GM23338 (cell line): ENCODE data around the gene ABCC5. TPM values are rescaled to one million over a fixed set of nuclear protein-coding genes. Genes with fewer than 3 reads are reported as not detected.

ENCODE experiments used
- ATAC-seq: fragments of 200-7000 bp; cut with Tn5 transposase; 3 replicates; pipeline ENCODE4 v1.9.1; 2020
- DNase-seq: peaks from one replicate; pipeline ENCODE4 v3.0.0-alpha.2; 2015; ENCODE audit warnings: low spot score
- H2AFZ ChIP-seq: fragments of 200-600 bp; sonication (generic); 2 replicates; pipeline ENCODE4 v1.8.0; 2016; ENCODE audit warnings: antibody characterized with exemption, mild to moderate bottlenecking, moderate library complexity
- H3F3A ChIP-seq: fragments of 200-600 bp; sonication (generic); replicated peaks from 2 replicates; pipeline ENCODE4 v1.8.0; 2017; ENCODE audit warnings: antibody characterized with exemption, mixed run types, low read depth
- H3K27ac ChIP-seq: fragments of 200-600 bp; sonication (generic); 2 replicates; pipeline ENCODE4 v1.6.1; 2016; ENCODE audit warnings: low read depth
- H3K27me3 ChIP-seq: fragments of 200-600 bp; sonication (generic); 2 replicates; pipeline ENCODE4 v1.8.0; 2016; ENCODE audit warnings: mild to moderate bottlenecking, mixed run types, moderate library complexity; ENCODE audit not compliant: insufficient read depth
- H3K36me3 ChIP-seq: fragments of 200-600 bp; sonication (generic); 2 replicates; pipeline ENCODE4 v1.8.0; 2016; ENCODE audit warnings: mild to moderate bottlenecking; ENCODE audit not compliant: insufficient read depth
- H3K4me1 ChIP-seq: fragments of 200-600 bp; sonication (generic); 2 replicates; pipeline ENCODE4 v1.8.0; 2016; ENCODE audit warnings: mild to moderate bottlenecking, moderate library complexity; ENCODE audit not compliant: insufficient read depth
- H3K4me2 ChIP-seq: fragments of 200-600 bp; sonication (generic); 2 replicates; pipeline ENCODE4 v1.7.1; 2017; ENCODE audit warnings: mixed run types
- H3K4me3 ChIP-seq: fragments of 200-600 bp; sonication (generic); 2 replicates; pipeline ENCODE4 v1.6.1; 2016; ENCODE audit warnings: mixed run types
- H3K79me2 ChIP-seq: fragments of 200-600 bp; sonication (generic); replicated peaks from 2 replicates; pipeline ENCODE4 v1.8.0; 2017; ENCODE audit warnings: mild to moderate bottlenecking; ENCODE audit not compliant: insufficient read depth
- H3K9me2 ChIP-seq: fragments of 200-600 bp; sonication (generic); 2 replicates; pipeline ENCODE4 v1.8.0; 2017; ENCODE audit not compliant: insufficient read depth
- H4K20me1 ChIP-seq: fragments of 200-600 bp; sonication (generic); replicated peaks from 2 replicates; pipeline ENCODE4 v1.8.0; 2017; ENCODE audit warnings: mild to moderate bottlenecking; ENCODE audit not compliant: insufficient read depth
- H3K27ac Mint-ChIP-seq: 2 replicates; pipeline ENCODE4 v1.8.0; 2020; ENCODE audit warnings: inconsistent platforms, mild to moderate bottlenecking, moderate library complexity, mixed read lengths
- H3K27me3 Mint-ChIP-seq: 3 replicates; pipeline ENCODE4 v1.8.0; 2022; ENCODE audit warnings: low read depth, mild to moderate bottlenecking, moderate library complexity, mixed read lengths, inconsistent platforms; ENCODE audit not compliant: insufficient read depth, poor library complexity
- H3K36me3 Mint-ChIP-seq: 3 replicates; pipeline ENCODE4 v1.8.0; 2021; ENCODE audit warnings: low read depth, mild to moderate bottlenecking, inconsistent platforms, moderate library complexity, mixed read lengths
- H3K4me1 Mint-ChIP-seq: 3 replicates; pipeline ENCODE4 v1.8.0; 2020; ENCODE audit warnings: mild to moderate bottlenecking, inconsistent platforms, mixed read lengths
- H3K4me3 Mint-ChIP-seq: 3 replicates; pipeline ENCODE4 v1.8.0; 2021; ENCODE audit warnings: moderate library complexity, mild to moderate bottlenecking, inconsistent platforms, mixed read lengths
- H3K9me3 Mint-ChIP-seq: 3 replicates; pipeline ENCODE4 v1.8.0; 2020; ENCODE audit warnings: moderate library complexity, mild to moderate bottlenecking, inconsistent platforms, mixed read lengths
- CREB1 ChIP-seq: fragments of 250-450 bp; sonication (Bioruptor Pico); IDR thresholded peaks from 2 replicates; pipeline ENCODE4 v1.5.0; 2020; ENCODE audit warnings: low read depth, mild to moderate bottlenecking, moderate library complexity
- CTCF ChIP-seq, 2 experiments: fragments of 200-600 bp in 1 of 2; sonication (generic) in 1 of 2; conservative IDR thresholded peaks; 2 replicates each; pipeline versions ENCODE4 v1.5.1 to v1.6.1; 2016 to 2017; ENCODE audit warnings: antibody characterized with exemption in 2 of 2, low read depth in 2 of 2, mild to moderate bottlenecking in 2 of 2, moderate library complexity in 1 of 2
- ETS1 ChIP-seq: IDR thresholded peaks from 2 replicates; pipeline ENCODE4 v1.6.1; 2016; ENCODE audit warnings: antibody characterized with exemption
- NANOG ChIP-seq: IDR thresholded peaks from 2 replicates; pipeline ENCODE4 v1.6.1; 2016; ENCODE audit warnings: antibody characterized with exemption, borderline replicate concordance
- POLR2AphosphoS5 ChIP-seq: IDR thresholded peaks from 2 replicates; pipeline ENCODE4 v1.6.1; 2016; ENCODE audit warnings: antibody characterized with exemption, low read depth
- ZNF462 ChIP-seq: fragments of 250-450 bp; sonication (Bioruptor Pico); IDR thresholded peaks from 2 replicates; pipeline ENCODE4 v1.5.0; 2020; ENCODE audit warnings: mild to moderate bottlenecking, moderate library complexity
- polyA plus RNA-seq: library from polyadenylated mRNA; unstranded; fragments of >200 nt; fragmentation: Nextera tagmentation; extraction: Ambion mirVana; gene quantifications from 2 replicates; pipeline ENCODE4 v1.2.1, GENCODE V29; 2016
- total RNA-seq: library from RNA; depleted of rRNA; stranded (reverse); fragments of >200 nt; shearing (Covaris generic); gene quantifications from 2 replicates; pipeline ENCODE4 v1.2.3, GENCODE V29; 2014

The ABCC5 gene
- total and polyA plus RNA-seq, 2 experiments from 2014 or later: 14.0 to 39.9 TPM

DNA sequence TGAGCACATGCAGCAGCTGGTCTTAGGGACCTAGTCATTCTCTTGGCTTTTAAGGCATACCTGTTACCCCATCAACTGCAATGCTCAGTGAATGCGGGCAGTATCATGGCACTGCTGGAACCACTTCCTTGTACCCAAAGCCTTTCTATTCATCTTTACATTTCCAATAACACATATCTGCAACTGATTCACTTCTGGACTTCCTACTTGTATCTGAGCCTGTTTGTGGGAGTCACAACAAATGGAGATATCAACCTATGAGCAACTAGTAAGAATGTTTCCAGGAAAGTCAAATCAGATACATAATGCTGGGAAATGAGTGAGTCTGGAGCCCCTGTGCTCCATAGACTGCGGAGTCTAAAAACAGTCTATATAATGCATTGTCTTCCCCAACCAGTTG is 71.6 kb downstream of the ABCC5 start:
- Histone ChIP-seq H3F3A (no peaks in the 10 kb centered on the region), H2AFZ (no peak overlapping the region), H4K20me1 (no peaks in the 10 kb centered on the region; the same call in 1 of the 2 replicates), H3K27ac (no peak overlapping the region), H3K27me3 (no peaks in the 10 kb centered on the region), H3K4me3 (no peak overlapping the region), H3K4me1 (no peaks in the 10 kb centered on the region), H3K4me2 (no peak overlapping the region), H3K9me2 (no peaks in the 10 kb centered on the region), H3K79me2 (no peaks in the 10 kb centered on the region), H3K36me3 (peaks cover 24% of the 10 kb centered on the region)
- H3K27ac Mint-ChIP-seq: no peak overlapping the region
- no peak for DNase-seq
- H3K36me3 Mint-ChIP-seq: peaks cover 44% of the 10 kb centered on the region
- H3K4me3 Mint-ChIP-seq: no peak overlapping the region
- TF ChIP-seq POLR2AphosphoS5: no peak
- no peak for TF ChIP-seq ZNF462 (CRISPR knock-in tag)
- TF ChIP-seq NANOG: no peak
- no peak for TF ChIP-seq CTCF (conservative IDR thresholded peaks at IDR 0.05; ENCODE audit: low read depth in 2 of 2)
- TF ChIP-seq ETS1: no peak
- no peak for TF ChIP-seq CREB1 (CRISPR knock-in tag)
- peaks cover 6% of the 10 kb centered on the region for H3K27me3 Mint-ChIP-seq
- no peak for ATAC-seq
- H3K9me3 Mint-ChIP-seq: no peaks in the 10 kb centered on the region
- peaks cover 6% of the 10 kb centered on the region for H3K4me1 Mint-ChIP-seq
